Vagina (tissue), 2 donors: ENCODE measurements around the gene UBXN4.

Experiments used
- CTCF ChIP-seq, 3 experiments: fragments of 450-650 bp in 2 of 3; fragments of 200-600 bp in 1 of 3; sonication (generic) in 1 of 3; IDR thresholded peaks; one replicate each; pipeline ENCODE4 v1.5.1; 2017 to 2019; ENCODE audit warnings: antibody characterized with exemption in 3 of 3, mild to moderate bottlenecking in 2 of 3, moderate library complexity in 2 of 3
- POLR2AphosphoS5 ChIP-seq, 2 donors: sonication (generic); formaldehyde crosslinking; IDR thresholded peaks; one replicate each; pipeline ENCODE4 v1.9.0; 2017; ENCODE audit warnings: antibody characterized with exemption in 2 of 2, mild to moderate bottlenecking in 2 of 2, low read depth in 1 of 2; ENCODE audit not compliant: insufficient read depth in 1 of 2

DNA sequence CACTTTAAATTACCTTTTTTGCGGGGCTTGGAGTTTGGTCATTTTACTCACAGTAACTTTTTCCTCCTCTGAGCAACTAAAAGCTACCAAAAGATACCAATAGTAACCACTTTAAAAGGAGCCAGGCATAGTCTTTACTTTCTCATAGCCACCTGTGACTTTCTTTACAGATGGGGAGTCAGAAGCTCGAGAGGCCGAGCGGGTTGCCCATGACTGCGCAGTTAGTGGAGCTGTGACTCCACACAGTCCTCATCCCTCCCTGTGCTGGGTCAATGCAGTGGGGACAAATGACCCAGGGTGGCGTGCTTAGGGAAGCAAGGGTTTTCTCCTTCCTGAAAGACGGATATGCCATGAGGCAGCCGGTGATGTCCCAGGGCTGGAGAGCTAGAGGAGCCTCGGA lies 83.5 kb downstream of the UBXN4 start:
- no peak for TF ChIP-seq CTCF (IDR thresholded peaks at IDR 0.05)
- TF ChIP-seq POLR2AphosphoS5 (IDR thresholded peaks at IDR 0.05; ENCODE audit: insufficient read depth in 1 of 2, low read depth in 1 of 2), result no peak
